Measurements from ENCODE around the gene C1orf198. TPM values are rescaled to one million over a fixed set of nuclear protein-coding genes. Genes with fewer than 3 reads are reported as not detected.

The C1orf198 gene
- total RNA-seq, 1 donor from 2014 or later = 27.3 TPM

DNA sequence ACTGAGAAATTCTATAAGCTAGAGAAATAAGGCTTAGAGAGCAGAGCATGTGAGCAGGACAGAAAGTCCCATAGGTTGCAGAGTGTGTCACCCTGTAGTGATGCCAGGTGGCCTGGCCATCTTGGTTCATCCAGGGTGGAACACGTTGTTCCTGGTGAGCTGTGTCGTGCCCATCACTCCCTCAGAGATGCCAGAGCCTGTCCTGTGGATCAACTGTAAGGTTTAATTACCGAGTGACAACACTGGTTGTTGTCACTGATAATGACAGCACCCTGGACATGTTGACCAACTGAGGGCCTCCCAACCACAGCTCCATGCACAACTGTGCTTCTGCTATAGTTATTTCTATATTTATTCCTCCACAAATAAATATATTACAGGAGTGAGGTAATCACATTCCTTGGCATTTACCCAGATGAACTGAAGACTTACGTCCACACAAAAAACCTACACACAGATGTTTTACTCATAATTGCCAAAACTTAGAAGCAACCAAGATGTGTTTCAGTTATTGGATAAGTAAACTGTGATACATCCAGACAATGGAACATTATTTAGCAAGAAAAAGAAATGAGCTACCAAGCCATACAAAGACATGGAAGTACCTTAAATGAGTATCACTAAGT lies 6.2 kb downstream of the C1orf198 start:
- TF ChIP-seq CTCF (IDR thresholded peaks at IDR 0.05; ENCODE audit: partially characterized antibody, unreplicated experiment) = no peak
- no peaks in the 10 kb centered on the region for H3K36me3 Mint-ChIP-seq (ENCODE audit: unreplicated experiment)
- peaks cover 1% of the 10 kb centered on the region for H3K27me3 Mint-ChIP-seq (ENCODE audit: unreplicated experiment)
- no peak overlapping the region for H3K27ac Mint-ChIP-seq (ENCODE audit: unreplicated experiment)
- peaks cover 5% of the 10 kb centered on the region for H3K9me3 Mint-ChIP-seq (ENCODE audit: unreplicated experiment)
- H3K4me1 Mint-ChIP-seq (ENCODE audit: low read depth, unreplicated experiment) = peaks cover 34% of the 10 kb centered on the region
- no peak for DNase-seq
- H3K4me3 Mint-ChIP-seq (ENCODE audit: unreplicated experiment) = no peak overlapping the region

GRCh38 chr1:230861489-230861888 lies 6.8 kb downstream of the C1orf198 start:
- DNase-seq = no peak
- TF ChIP-seq CTCF (IDR thresholded peaks at IDR 0.05; ENCODE audit: partially characterized antibody, unreplicated experiment) = peak; percentile 11
- no peaks in the 10 kb centered on the region for H3K36me3 Mint-ChIP-seq (ENCODE audit: unreplicated experiment)
- no peak overlapping the region for H3K4me3 Mint-ChIP-seq (ENCODE audit: unreplicated experiment)
- peaks cover 28% of the 10 kb centered on the region for H3K4me1 Mint-ChIP-seq (ENCODE audit: low read depth, unreplicated experiment)
- H3K9me3 Mint-ChIP-seq (ENCODE audit: unreplicated experiment) = peaks cover 4% of the 10 kb centered on the region
- H3K27ac Mint-ChIP-seq (ENCODE audit: unreplicated experiment) = no peak overlapping the region
- H3K27me3 Mint-ChIP-seq (ENCODE audit: unreplicated experiment) = peaks cover 3% of the 10 kb centered on the region

DNA sequence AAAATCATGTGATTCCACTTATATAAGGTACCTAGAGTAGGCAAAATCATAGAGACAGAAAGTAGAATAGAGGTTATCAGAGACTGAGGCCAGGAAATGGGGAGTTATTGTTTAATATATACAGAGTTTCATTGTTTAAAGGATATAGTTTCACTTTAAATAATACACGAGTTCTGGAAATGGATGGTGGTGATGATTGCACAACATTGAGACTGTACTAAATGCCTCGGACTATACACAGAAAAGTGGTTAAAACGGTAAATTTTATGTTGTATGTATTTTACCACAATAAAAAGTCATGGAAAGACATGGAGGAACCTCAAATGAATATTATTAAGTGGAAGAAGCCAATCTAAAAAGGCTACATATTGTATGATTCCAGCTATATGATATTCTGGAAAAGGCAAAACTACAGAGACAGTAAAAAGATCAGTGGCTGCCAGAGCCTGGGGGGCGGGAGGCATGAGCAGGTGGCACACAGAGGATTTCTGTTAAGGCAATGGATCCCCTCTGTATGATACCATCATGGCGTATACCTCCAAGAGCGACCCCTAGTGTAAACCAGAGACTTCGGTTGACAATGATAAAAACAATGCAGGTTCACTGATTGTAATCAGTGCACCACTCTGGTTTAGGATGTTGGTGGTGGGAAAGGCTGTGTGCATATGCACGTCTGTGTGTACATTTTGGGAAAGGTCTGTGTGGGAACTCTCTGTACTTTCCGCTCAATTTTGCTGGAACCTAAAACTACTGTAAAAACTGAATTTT lies 7.5 kb downstream of the C1orf198 start:
- Mint-ChIP-seq H3K4me3 (ENCODE audit: unreplicated experiment) (no peak overlapping the region), H3K27ac (ENCODE audit: unreplicated experiment) (no peak overlapping the region), H3K9me3 (ENCODE audit: unreplicated experiment) (peaks cover 2% of the 10 kb centered on the region), H3K4me1 (ENCODE audit: low read depth, unreplicated experiment) (peaks cover 27% of the 10 kb centered on the region), H3K27me3 (ENCODE audit: unreplicated experiment) (peaks cover 3% of the 10 kb centered on the region), H3K36me3 (ENCODE audit: unreplicated experiment) (no peaks in the 10 kb centered on the region)
- DNase-seq = no peak
- no peak for TF ChIP-seq CTCF (IDR thresholded peaks at IDR 0.05; ENCODE audit: partially characterized antibody, unreplicated experiment)

DNA sequence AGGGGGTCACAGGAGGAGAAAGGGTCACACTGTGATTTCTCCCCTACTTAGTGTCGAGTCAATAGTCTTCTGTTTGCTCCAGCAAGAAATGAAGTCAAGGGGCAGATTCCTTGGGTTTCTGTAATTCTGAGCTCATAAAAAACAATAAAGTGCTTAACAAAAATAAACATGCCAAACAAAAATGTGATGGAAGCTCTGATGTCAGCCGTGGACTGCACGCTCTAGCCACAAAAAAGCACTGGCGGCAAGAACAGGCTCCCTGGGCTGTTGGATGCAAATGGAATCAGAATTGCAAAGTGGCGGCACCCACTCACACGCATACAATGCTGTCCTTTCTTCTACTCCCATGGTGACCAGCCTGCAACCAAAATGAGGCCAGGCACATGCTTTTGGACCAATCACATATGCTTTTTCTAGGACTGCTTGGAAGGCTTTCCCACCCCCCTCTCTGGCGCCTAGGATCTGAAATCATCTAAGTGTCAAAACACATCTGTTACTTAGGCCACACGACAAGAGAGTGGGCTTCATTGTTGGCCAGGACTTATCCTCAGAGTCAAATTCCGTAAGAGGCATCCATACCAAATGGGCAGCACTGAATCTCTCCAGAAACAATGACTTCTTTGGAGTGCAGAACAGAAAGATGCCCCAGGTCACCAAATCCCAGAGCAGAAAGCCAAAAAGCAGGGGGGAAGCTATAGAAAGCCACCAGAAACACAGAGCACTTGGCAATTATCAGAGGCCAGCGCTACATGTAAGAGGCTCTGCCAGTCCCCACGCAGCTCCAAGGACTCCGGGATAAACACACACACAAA lies 9.2 kb downstream of the C1orf198 start:
- Mint-ChIP-seq H3K36me3 (ENCODE audit: unreplicated experiment) (peaks cover 13% of the 10 kb centered on the region), H3K9me3 (ENCODE audit: unreplicated experiment) (peaks cover 2% of the 10 kb centered on the region), H3K4me3 (ENCODE audit: unreplicated experiment) (no peak overlapping the region), H3K4me1 (ENCODE audit: low read depth, unreplicated experiment) (peaks cover 14% of the 10 kb centered on the region), H3K27me3 (ENCODE audit: unreplicated experiment) (peaks cover 3% of the 10 kb centered on the region), H3K27ac (ENCODE audit: unreplicated experiment) (no peak overlapping the region)
- no peak for DNase-seq
- TF ChIP-seq CTCF (IDR thresholded peaks at IDR 0.05; ENCODE audit: partially characterized antibody, unreplicated experiment) = no peak
